ENCODE measurements around the gene NCBP1.
"Not testable (repeated sequence)": the region's sequence is repeated elsewhere in the genome, so short reads cannot be mapped to it uniquely, and the experiment has no call there.

The NCBP1 gene

DNA sequence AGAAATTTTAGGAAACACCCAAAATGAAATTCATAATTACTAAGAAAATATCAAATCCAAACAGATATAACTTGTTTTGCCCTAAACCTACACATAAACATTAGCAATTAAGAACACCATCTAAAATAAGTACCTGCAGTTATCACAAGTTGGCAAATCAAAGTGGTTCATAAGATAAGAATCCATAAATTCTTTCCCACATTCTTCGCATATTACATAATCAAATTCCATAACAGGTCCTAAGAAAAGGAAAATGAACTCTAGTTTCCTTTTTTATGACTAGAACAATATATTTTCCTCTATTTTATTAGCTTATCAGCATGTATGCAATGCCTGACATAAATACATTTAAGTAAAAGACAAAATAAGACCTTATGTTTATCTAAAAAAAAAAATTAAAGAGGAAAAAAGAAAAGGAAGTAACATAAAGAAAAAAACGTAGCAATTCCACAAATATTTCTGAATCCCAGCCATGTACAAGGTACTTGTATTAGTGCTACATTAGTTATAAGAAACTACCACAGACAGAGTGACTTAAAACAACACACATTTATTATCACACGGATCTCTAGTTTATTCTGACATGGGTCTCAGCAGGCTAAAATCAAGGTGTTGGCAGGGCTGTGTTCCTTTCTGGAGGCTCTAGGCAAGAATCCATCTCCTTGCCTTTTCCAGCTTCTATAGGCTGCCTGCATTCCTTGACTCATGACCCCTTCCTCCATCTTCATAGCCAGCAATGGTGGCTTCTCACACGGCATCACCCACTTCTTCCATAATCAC lies 56.0 kb downstream of the NCBP1 start:
- Histone ChIP-seq H3K36me3 (ENCODE audit: control insufficient read depth, insufficient read depth, low read length) (no peaks in the 10 kb centered on the region), H3K9ac (ENCODE audit: low read depth, low read length) (no peak overlapping the region), H3K4me1 (ENCODE audit: control insufficient read depth, insufficient read depth, low read length) (no peaks in the 10 kb centered on the region), H3K9me3 (ENCODE audit: control insufficient read depth, insufficient read depth, low read length) (no peaks in the 10 kb centered on the region), H3K27me3 (ENCODE audit: control insufficient read depth, insufficient read depth, low read length) (no peaks in the 10 kb centered on the region), H3K4me3 (ENCODE audit: low read depth, low read length) (no peak overlapping the region)

DNA sequence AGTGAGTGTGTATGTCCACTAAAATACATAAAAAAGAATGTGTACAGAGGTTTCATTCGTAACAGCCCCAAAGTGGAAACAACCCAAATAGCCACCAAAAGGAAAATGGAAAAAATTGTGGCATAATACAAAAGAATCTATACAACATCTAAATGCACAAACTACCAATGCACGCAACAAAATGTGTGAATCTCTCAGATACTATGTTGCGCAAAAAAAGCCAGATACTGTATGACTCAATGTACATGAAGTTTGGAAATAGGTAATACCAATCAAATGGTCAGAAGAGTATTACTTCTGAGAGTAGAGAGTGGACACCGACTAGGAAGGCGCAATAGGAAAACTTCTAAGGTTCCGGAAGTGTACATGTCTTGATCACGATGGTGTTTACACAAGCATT lies 61.1 kb downstream of the NCBP1 start:
- peaks cover 9% of the 10 kb centered on the region for H3K4me1 ChIP-seq (ENCODE audit: control insufficient read depth, insufficient read depth, low read length)
- H3K27me3 ChIP-seq (ENCODE audit: control insufficient read depth, insufficient read depth, low read length), result peaks cover 35% of the 10 kb centered on the region
- H3K9me3 ChIP-seq (ENCODE audit: control insufficient read depth, insufficient read depth, low read length), result no peaks in the 10 kb centered on the region
- H3K36me3 ChIP-seq (ENCODE audit: control insufficient read depth, insufficient read depth, low read length), result no peaks in the 10 kb centered on the region
- no peak overlapping the region for H3K9ac ChIP-seq (ENCODE audit: low read depth, low read length)
- H3K4me3 ChIP-seq (ENCODE audit: low read depth, low read length), result no peak overlapping the region

DNA sequence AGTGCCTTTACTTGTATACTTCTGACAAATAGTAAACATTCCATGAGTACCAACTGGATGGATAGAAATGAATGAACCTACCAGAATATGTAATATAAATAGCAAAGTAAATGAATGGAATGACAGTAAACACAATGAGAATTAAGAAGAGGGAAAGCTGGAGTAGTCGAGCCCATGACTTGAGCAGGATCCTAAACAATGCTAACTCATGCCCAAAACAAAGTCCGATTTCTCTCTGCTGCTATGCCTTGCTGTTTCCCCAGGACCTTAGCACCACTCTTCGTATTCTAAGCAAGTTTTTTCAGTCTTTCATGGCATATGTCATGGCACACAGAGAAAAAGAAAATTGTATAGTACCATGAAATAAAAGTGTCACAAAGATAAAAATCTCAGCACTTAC lies 61.8 kb downstream of the NCBP1 start:
- Histone ChIP-seq H3K9me3 (ENCODE audit: control insufficient read depth, insufficient read depth, low read length) (no peaks in the 10 kb centered on the region), H3K9ac (ENCODE audit: low read depth, low read length) (no peak overlapping the region), H3K4me1 (ENCODE audit: control insufficient read depth, insufficient read depth, low read length) (peaks cover 9% of the 10 kb centered on the region), H3K27me3 (ENCODE audit: control insufficient read depth, insufficient read depth, low read length) (peaks cover 38% of the 10 kb centered on the region), H3K36me3 (ENCODE audit: control insufficient read depth, insufficient read depth, low read length) (no peaks in the 10 kb centered on the region), H3K4me3 (ENCODE audit: low read depth, low read length) (no peak overlapping the region)

DNA sequence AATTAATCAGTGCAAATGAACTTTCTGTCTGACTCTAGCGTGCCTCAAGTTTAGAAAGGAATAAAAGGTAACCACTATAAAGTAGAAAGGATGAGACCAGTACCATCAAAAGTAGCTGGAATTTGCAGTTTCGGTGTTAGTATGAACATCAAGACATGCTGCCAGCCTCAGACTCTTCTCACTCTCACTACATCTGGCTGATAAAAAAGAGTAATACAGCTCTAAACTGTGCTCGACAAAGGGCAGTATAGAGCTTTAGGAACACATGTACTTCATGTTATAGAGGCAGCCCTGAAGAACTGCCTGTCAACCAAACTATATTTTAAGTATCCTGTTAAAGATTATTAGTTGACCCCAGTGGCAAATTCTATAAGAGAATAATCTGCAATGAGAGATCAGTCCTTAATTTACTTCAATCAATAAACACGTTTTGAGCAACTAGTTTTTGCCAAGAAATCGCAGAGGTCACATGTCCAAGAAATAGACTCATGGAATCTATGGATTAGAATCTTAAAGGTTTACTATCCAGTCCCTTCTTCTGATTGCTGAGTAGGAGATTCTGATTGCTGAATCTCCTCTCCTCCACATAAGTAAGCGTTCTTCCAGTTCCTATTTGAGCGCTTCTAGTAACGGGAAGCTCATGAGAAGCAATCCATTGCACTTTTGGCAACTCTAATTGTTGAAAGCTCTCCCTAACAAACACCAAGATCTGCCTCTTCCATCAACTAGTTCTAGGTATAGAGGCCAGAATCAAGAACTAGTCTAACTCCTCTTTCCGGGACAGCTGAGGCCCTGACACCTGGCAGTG lies 62.6 kb downstream of the NCBP1 start:
- peaks cover 38% of the 10 kb centered on the region for H3K27me3 ChIP-seq (ENCODE audit: control insufficient read depth, insufficient read depth, low read length)
- no peaks in the 10 kb centered on the region for H3K9me3 ChIP-seq (ENCODE audit: control insufficient read depth, insufficient read depth, low read length)
- H3K4me1 ChIP-seq (ENCODE audit: control insufficient read depth, insufficient read depth, low read length), result peaks cover 9% of the 10 kb centered on the region
- H3K36me3 ChIP-seq (ENCODE audit: control insufficient read depth, insufficient read depth, low read length), result no peaks in the 10 kb centered on the region
- peak overlapping the region; percentile 78 for H3K4me3 ChIP-seq (ENCODE audit: low read depth, low read length)
- H3K9ac ChIP-seq (ENCODE audit: low read depth, low read length), result peak overlapping the region; percentile 54

DNA sequence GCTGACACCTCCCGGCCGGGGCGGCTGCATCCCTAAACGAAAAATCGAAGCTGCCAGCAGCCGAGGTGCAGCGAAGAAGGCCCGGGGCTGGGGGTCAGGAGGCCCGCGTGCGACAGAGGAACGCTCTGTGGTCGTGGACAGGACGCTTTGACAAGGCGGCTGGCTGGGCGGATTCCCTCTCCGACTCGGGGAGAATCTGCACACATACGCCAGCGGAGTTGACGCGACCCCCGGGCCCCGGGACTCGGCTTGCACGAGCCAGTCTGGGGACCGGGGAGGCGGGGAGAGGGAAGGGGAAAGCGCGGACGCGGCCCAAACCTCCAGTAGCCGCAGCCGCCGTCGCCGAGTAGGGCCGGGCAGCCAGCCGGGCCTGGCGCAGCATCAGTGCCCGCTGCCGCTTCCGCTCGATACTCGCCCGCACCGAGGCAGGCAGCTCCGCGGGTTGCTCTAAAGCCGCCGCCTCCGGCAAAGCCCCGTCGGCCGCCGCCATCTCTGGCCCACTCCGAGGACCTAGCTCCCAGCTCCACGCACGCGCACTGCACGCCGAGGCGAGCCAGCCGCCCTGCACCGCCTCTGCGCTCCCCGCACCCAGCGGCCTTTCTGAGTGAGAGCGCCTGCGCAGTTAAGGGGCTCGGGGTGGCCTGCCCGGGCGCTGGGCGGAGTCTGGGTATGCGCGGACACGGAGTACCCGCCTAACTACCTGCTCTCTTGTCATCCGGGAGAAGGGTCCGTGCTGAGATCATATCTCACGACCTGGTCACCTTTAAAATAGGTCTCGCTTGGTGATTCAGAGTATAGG lies 63.4 kb downstream of the NCBP1 start, which contains the start of gene XPA:
XPA (minus strand) TSS at position 538 of the 799 bp plus-strand sequence; CDS start at position 490, 48 bp downstream.
- Histone ChIP-seq H3K9ac (ENCODE audit: low read depth, low read length) (peak within 1 kb of the TSS; percentile 54), H3K4me1 (ENCODE audit: control insufficient read depth, insufficient read depth, low read length) (peaks cover 9% of the 10 kb centered on the region), H3K4me3 (ENCODE audit: low read depth, low read length) (peak within 1 kb of the TSS; percentile 78)

DNA sequence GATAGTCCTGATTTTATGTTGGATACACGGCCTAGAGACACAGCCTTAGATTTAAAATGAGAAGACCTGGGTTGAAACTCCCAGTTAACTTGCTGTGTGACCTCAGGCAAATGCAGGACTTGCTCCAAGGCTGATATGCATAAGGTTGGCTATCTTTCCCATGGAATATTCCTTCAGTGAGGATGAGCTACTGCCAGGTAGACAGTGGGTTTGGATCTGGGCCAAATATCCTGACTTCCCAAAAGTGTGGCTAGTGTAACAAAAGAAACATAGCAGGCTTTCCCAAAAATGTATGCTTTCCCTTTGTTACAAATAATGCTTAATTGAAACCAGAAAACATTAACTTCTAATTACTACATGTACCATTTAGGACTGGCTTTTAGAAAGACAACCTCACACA lies 64.2 kb downstream of the NCBP1 start:
- peaks cover 9% of the 10 kb centered on the region for H3K4me1 ChIP-seq (ENCODE audit: control insufficient read depth, insufficient read depth, low read length)
- no peaks in the 10 kb centered on the region for H3K36me3 ChIP-seq (ENCODE audit: control insufficient read depth, insufficient read depth, low read length)
- H3K9me3 ChIP-seq (ENCODE audit: control insufficient read depth, insufficient read depth, low read length), result no peaks in the 10 kb centered on the region
- peaks cover 38% of the 10 kb centered on the region for H3K27me3 ChIP-seq (ENCODE audit: control insufficient read depth, insufficient read depth, low read length)
- peak overlapping the region; percentile 78 for H3K4me3 ChIP-seq (ENCODE audit: low read depth, low read length)
- H3K9ac ChIP-seq (ENCODE audit: low read depth, low read length), result no peak overlapping the region

More for the DNA sequence above, 63.4 kb downstream of the NCBP1 start, which contains the start of gene XPA:
- H3K9me3 ChIP-seq (ENCODE audit: control insufficient read depth, insufficient read depth, low read length), result no peaks in the 10 kb centered on the region
- peaks cover 38% of the 10 kb centered on the region for H3K27me3 ChIP-seq (ENCODE audit: control insufficient read depth, insufficient read depth, low read length)
- no peaks in the 10 kb centered on the region for H3K36me3 ChIP-seq (ENCODE audit: control insufficient read depth, insufficient read depth, low read length)

DNA sequence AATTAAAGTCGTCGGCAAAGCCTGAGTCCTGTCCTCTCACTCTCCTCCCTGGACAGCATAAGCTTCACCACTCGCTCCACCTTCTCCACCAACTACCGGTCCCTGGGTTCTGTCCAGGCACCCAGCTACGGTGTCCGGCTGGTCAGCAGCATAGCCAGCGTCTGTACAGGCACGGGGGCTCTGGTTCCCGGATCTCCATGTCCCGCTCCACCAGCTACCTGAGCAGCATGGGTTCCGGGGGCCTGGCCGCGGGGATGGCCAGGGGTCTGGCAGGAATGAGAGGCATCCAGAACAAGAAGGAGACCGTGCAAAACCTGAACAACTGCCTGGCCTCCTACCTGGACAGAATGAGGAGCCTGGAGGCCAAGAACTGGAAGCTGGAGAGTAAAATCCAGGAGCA lies 65.2 kb downstream of the NCBP1 start:
- no peaks in the 10 kb centered on the region for H3K9me3 ChIP-seq (ENCODE audit: control insufficient read depth, insufficient read depth, low read length)
- H3K4me1 ChIP-seq (ENCODE audit: control insufficient read depth, insufficient read depth, low read length), result peaks cover 9% of the 10 kb centered on the region
- no peak overlapping the region for H3K9ac ChIP-seq (ENCODE audit: low read depth, low read length)
- H3K36me3 ChIP-seq (ENCODE audit: control insufficient read depth, insufficient read depth, low read length), result no peaks in the 10 kb centered on the region
- peaks cover 38% of the 10 kb centered on the region for H3K27me3 ChIP-seq (ENCODE audit: control insufficient read depth, insufficient read depth, low read length)
- H3K4me3 ChIP-seq (ENCODE audit: low read depth, low read length), result no peak overlapping the region

DNA sequence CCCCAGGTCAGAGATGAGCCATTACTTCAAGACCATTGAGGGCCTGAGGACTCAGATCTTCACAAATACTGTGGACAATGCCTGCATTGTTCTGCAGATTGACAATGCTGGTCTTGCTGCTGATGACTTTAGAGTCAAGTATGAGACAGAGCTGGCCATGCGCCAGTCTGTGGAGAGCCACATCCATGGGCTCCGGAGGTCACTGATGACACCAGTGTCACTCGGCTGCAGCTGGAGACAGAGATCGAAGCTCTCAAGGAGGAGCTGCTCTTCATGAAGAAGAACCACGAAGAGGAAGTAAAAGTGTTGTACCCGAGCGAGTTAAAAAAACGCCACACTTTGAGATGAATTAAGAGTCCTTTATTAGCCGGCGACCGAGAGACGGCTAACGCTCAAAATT lies 65.7 kb downstream of the NCBP1 start:
- H3K9ac ChIP-seq (ENCODE audit: low read depth, low read length); H3K4me3 ChIP-seq (ENCODE audit: low read depth, low read length); H3K36me3 ChIP-seq (ENCODE audit: control insufficient read depth, insufficient read depth, low read length); H3K9me3 ChIP-seq (ENCODE audit: control insufficient read depth, insufficient read depth, low read length); H3K4me1 ChIP-seq (ENCODE audit: control insufficient read depth, insufficient read depth, low read length): not testable (repeated sequence)
- peaks cover 40% of the 10 kb centered on the region for H3K27me3 ChIP-seq (ENCODE audit: control insufficient read depth, insufficient read depth, low read length)

DNA sequence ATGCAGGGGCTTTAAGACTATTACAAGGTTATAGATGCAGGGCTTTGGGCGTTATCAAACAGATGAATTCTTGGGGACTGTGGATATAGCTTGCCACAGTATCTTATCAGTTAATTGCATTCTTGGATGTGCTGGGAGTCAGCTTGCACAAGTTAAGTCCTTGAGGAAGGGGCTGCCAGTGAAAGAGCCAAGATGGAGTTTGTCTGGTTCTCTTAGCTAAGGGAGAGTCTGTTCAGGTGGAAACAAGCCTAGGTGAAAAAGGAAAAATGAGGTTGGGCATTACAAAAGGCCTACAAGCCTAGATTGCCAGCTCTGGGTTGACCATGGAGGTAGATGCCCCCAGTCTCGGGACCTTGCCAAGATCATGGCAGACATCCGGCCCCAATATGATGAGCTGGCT lies 66.2 kb downstream of the NCBP1 start:
- not testable (repeated sequence) for H3K9ac ChIP-seq (ENCODE audit: low read depth, low read length); H3K4me3 ChIP-seq (ENCODE audit: low read depth, low read length); H3K4me1 ChIP-seq (ENCODE audit: control insufficient read depth, insufficient read depth, low read length); H3K36me3 ChIP-seq (ENCODE audit: control insufficient read depth, insufficient read depth, low read length); H3K9me3 ChIP-seq (ENCODE audit: control insufficient read depth, insufficient read depth, low read length)
- H3K27me3 ChIP-seq (ENCODE audit: control insufficient read depth, insufficient read depth, low read length), result peaks cover 40% of the 10 kb centered on the region

DNA sequence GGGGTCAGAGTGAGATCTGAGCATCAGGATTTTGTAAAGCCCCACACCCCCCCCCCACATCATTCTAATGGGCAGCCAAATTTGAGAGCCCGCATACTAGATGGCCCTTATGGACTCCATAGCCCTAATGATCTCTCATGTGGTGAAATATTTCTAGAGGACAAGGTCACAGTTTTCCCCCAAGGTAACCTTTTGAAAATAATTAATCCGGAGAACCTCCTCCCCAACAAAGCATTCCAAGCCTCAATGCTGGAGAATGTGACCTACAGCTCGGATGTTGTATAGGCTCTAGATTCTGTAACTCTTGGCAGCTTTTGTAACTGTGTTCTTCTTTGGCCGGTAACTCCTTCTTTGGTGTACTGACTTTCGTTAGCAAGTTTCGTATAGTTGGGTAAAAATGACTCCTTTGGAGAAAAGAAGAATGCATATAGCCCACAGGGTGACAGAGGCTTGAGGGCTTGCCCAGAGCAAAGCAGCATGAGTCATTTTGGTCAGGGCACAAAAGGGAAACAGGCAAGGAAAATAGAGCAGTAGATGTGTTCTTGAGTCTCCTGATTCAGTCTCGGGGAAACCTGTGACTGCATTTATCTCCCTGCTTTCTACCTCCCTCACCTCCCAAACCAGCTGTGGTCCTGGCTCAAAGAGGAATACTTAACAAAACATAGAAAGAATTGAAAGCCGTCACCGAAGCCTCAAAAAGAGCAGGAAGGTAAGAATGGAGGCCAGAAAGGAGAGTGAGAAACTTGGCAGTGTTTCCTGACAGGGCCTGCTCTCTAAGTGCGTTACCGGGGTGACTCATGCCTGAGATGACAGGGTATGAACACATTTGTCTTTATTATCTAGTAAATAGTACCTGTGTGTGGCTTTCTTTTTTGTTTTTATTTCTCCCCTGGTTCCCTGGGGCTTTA lies 70.1 kb downstream of the NCBP1 start:
- no peaks in the 10 kb centered on the region for H3K36me3 ChIP-seq (ENCODE audit: control insufficient read depth, insufficient read depth, low read length)
- H3K9ac ChIP-seq (ENCODE audit: low read depth, low read length), result no peak overlapping the region
- peaks cover 15% of the 10 kb centered on the region for H3K27me3 ChIP-seq (ENCODE audit: control insufficient read depth, insufficient read depth, low read length)
- H3K9me3 ChIP-seq (ENCODE audit: control insufficient read depth, insufficient read depth, low read length), result no peaks in the 10 kb centered on the region
- no peak overlapping the region for H3K4me3 ChIP-seq (ENCODE audit: low read depth, low read length)
- no peaks in the 10 kb centered on the region for H3K4me1 ChIP-seq (ENCODE audit: control insufficient read depth, insufficient read depth, low read length)

DNA sequence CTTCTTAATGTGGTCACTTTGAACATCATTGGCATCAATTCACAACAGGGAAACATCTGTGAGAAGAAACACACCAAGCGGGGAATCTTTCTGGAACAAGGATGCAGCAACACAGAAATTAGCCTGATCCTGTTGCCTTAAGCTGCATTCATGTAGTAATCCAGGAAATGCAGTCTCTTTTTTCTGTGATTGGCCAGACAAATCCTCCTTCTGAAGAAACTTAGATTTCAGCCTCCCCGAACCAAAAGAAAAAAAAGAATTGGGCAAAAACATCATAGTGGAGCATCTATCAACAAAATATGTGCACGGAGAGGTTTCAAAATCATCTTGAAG lies 70.7 kb downstream of the NCBP1 start:
- H3K9me3 ChIP-seq (ENCODE audit: control insufficient read depth, insufficient read depth, low read length), result no peaks in the 10 kb centered on the region
- no peaks in the 10 kb centered on the region for H3K36me3 ChIP-seq (ENCODE audit: control insufficient read depth, insufficient read depth, low read length)
- no peaks in the 10 kb centered on the region for H3K4me1 ChIP-seq (ENCODE audit: control insufficient read depth, insufficient read depth, low read length)
- H3K9ac ChIP-seq (ENCODE audit: low read depth, low read length), result no peak overlapping the region
- no peak overlapping the region for H3K4me3 ChIP-seq (ENCODE audit: low read depth, low read length)
- H3K27me3 ChIP-seq (ENCODE audit: control insufficient read depth, insufficient read depth, low read length), result peaks cover 9% of the 10 kb centered on the region

All from iPS-15b (cell line).